Hepatocyte (in vitro differentiated cells): ENCODE measurements around the gene DHFR2.

Experiments
- CTCF ChIP-seq: fragments of 200-600 bp; sonication (generic); IDR thresholded peaks from 2 replicates; pipeline ENCODE4 v1.5.1; 2016; ENCODE audit warnings: antibody characterized with exemption, mild to moderate bottlenecking; ENCODE audit not compliant: poor library complexity
- EZH2 ChIP-seq: fragments of 200-600 bp; sonication (generic); IDR thresholded peaks from 2 replicates; pipeline ENCODE4 v1.6.1; 2016; ENCODE audit warnings: antibody characterized with exemption, mild to moderate bottlenecking, borderline replicate concordance
- EZH2phosphoT487 ChIP-seq: fragments of 200-600 bp; sonication (generic); IDR thresholded peaks from one replicate; pipeline ENCODE4 v1.6.1; 2018; ENCODE audit warnings: antibody characterized with exemption, mild to moderate bottlenecking, low read depth, moderate library complexity; ENCODE audit not compliant: unreplicated experiment, severe bottlenecking

GRCh38 chr3:94110854-94111253, 48.1 kb upstream of the DHFR2 start:
- TF ChIP-seq EZH2 (no peak), CTCF (no peak), EZH2phosphoT487 (no peak)
